ENCODE data around the gene NFIA. TPM values are rescaled to one million over a fixed set of nuclear protein-coding genes. Genes with fewer than 3 reads are reported as not detected.

NFIA gene
- total RNA-seq, 4 donors from 2014 or later: 32.0 to 160 (median 32.9) TPM

DNA sequence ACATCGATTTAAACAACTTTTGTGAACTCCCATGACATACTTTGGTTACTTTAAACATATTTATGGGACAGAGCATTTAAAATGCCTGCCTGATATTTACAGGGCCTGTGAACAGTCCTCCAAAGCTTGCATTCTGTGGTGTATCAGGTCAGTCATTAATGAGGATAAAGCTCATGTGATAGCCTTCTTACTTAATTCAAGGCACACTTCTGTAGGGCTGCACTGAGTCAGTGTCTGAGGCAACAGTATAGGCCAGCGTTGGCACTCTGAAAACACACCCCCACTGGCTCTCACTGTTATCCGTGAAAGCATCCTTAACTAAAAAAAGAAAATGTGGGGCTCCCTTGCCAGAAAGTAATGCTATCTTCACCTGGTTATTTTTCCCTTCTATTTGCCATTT lies 200.0 kb downstream of the NFIA start:
- TF ChIP-seq, protein P1, sequence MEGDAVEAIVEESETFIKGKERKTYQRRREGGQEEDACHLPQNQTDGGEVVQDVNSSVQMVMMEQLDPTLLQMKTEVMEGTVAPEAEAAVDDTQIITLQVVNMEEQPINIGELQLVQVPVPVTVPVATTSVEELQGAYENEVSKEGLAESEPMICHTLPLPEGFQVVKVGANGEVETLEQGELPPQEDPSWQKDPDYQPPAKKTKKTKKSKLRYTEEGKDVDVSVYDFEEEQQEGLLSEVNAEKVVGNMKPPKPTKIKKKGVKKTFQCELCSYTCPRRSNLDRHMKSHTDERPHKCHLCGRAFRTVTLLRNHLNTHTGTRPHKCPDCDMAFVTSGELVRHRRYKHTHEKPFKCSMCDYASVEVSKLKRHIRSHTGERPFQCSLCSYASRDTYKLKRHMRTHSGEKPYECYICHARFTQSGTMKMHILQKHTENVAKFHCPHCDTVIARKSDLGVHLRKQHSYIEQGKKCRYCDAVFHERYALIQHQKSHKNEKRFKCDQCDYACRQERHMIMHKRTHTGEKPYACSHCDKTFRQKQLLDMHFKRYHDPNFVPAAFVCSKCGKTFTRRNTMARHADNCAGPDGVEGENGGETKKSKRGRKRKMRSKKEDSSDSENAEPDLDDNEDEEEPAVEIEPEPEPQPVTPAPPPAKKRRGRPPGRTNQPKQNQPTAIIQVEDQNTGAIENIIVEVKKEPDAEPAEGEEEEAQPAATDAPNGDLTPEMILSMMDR (IDR thresholded peaks at IDR 0.05): no peak
- TF ChIP-seq POLR2A (IDR thresholded peaks at IDR 0.05): no peak
- DNase-seq: no peak
- H3K9me3 ChIP-seq: no peaks in the 10 kb centered on the region
- H3K4me1 ChIP-seq: no peaks in the 10 kb centered on the region
- H3K4me3 ChIP-seq: no peak overlapping the region
- H3K27me3 ChIP-seq: no peaks in the 10 kb centered on the region
- no peaks in the 10 kb centered on the region for H3K36me3 ChIP-seq
- H3K27ac ChIP-seq: no peak overlapping the region

GRCh38 chr1:61284248-61284854 lies 202.0 kb downstream of the NFIA start:
- Histone ChIP-seq H3K4me1 (no peaks in the 10 kb centered on the region), H3K27ac (no peak overlapping the region), H3K36me3 (no peaks in the 10 kb centered on the region), H3K27me3 (no peaks in the 10 kb centered on the region), H3K9me3 (no peaks in the 10 kb centered on the region), H3K4me3 (no peak overlapping the region)
- TF ChIP-seq, protein P1 (IDR thresholded peaks at IDR 0.05): no peak
- DNase-seq: no peak

- DNase-seq: no peak
- no peak for TF ChIP-seq POLR2A (IDR thresholded peaks at IDR 0.05)
- TF ChIP-seq, protein P1 (IDR thresholded peaks at IDR 0.05): no peak
- Histone ChIP-seq H3K9me3 (no peaks in the 10 kb centered on the region), H3K4me3 (no peak overlapping the region), H3K4me1 (no peaks in the 10 kb centered on the region), H3K27ac (no peak overlapping the region), H3K27me3 (no peaks in the 10 kb centered on the region), H3K36me3 (no peaks in the 10 kb centered on the region)
These were observed 202.6 kb downstream of the NFIA start for GRCh38 chr1:61284936-61285335.

GRCh38 chr1:61285371-61285885 lies 203.1 kb downstream of the NFIA start:
- no peak overlapping the region for H3K27ac ChIP-seq
- H3K4me1 ChIP-seq: no peaks in the 10 kb centered on the region
- no peaks in the 10 kb centered on the region for H3K9me3 ChIP-seq

GRCh38 chr1:61287014-61287413 lies 204.7 kb downstream of the NFIA start:
- H3K36me3 ChIP-seq: no peaks in the 10 kb centered on the region

More at GRCh38 chr1:61285371-61285885, 203.1 kb downstream of the NFIA start:
- Histone ChIP-seq H3K4me3 (no peak overlapping the region), H3K27me3 (no peaks in the 10 kb centered on the region), H3K36me3 (no peaks in the 10 kb centered on the region)
- TF ChIP-seq, protein P1 (IDR thresholded peaks at IDR 0.05): no peak
- no peak for TF ChIP-seq POLR2A (IDR thresholded peaks at IDR 0.05)
- DNase-seq: no peak

More at GRCh38 chr1:61287014-61287413, 204.7 kb downstream of the NFIA start:
- TF ChIP-seq, protein P1 (IDR thresholded peaks at IDR 0.05): no peak
- TF ChIP-seq POLR2A (IDR thresholded peaks at IDR 0.05): no peak
- H3K27me3 ChIP-seq: no peaks in the 10 kb centered on the region
- no peaks in the 10 kb centered on the region for H3K4me1 ChIP-seq
- no peak overlapping the region for H3K27ac ChIP-seq
- H3K9me3 ChIP-seq: no peaks in the 10 kb centered on the region
- DNase-seq: no peak
- H3K4me3 ChIP-seq: no peak overlapping the region

Data from Peyer's patch (tissue), 4 donors.